ENCODE data around the gene SEMA3F. TPM values are rescaled to one million over a fixed set of nuclear protein-coding genes. Genes with fewer than 3 reads are reported as not detected.

The SEMA3F gene
- total RNA-seq, 4 donors from 2014 or later: 106 to 151 (median 120) TPM

- H3K4me3 ChIP-seq (ENCODE audit: low read depth, poor library complexity, severe bottlenecking): peak overlapping the region; percentile 36
- 6 to 16% methylated on average over 13 of the region's 13 CpGs for WGBS, 2 donors
- DNase-seq (ENCODE audit: low spot score in 2 of 2): no peak
- TF ChIP-seq, protein P1, sequence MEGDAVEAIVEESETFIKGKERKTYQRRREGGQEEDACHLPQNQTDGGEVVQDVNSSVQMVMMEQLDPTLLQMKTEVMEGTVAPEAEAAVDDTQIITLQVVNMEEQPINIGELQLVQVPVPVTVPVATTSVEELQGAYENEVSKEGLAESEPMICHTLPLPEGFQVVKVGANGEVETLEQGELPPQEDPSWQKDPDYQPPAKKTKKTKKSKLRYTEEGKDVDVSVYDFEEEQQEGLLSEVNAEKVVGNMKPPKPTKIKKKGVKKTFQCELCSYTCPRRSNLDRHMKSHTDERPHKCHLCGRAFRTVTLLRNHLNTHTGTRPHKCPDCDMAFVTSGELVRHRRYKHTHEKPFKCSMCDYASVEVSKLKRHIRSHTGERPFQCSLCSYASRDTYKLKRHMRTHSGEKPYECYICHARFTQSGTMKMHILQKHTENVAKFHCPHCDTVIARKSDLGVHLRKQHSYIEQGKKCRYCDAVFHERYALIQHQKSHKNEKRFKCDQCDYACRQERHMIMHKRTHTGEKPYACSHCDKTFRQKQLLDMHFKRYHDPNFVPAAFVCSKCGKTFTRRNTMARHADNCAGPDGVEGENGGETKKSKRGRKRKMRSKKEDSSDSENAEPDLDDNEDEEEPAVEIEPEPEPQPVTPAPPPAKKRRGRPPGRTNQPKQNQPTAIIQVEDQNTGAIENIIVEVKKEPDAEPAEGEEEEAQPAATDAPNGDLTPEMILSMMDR (IDR thresholded peaks at IDR 0.05): no peak
- TF ChIP-seq POLR2A (IDR thresholded peaks at IDR 0.05): no peak
- intact Hi-C loops (cut with DNase I; ENCODE audit: low total_unique reads): no loop called here
Measured at GRCh38 chr3:50155891-50156290, 767 bp downstream of the SEMA3F start.

GRCh38 chr3:50156549-50157493, 1.7 kb downstream of the SEMA3F start:
- intact Hi-C loops (cut with DNase I; ENCODE audit: low total_unique reads): no loop called here
- DNase-seq (ENCODE audit: low spot score in 2 of 2): no peak
- TF ChIP-seq, protein P1 (IDR thresholded peaks at IDR 0.05): no peak
- TF ChIP-seq POLR2A (IDR thresholded peaks at IDR 0.05): no peak
- H3K4me3 ChIP-seq (ENCODE audit: low read depth, poor library complexity, severe bottlenecking): peak overlapping the region; percentile 36
- WGBS, 2 donors: 21 to 23% methylated on average over 19 to 20 of the region's 20 CpGs

- no peak overlapping the region for H3K4me3 ChIP-seq (ENCODE audit: low read depth, poor library complexity, severe bottlenecking)
- DNase-seq (ENCODE audit: low spot score in 2 of 2): peak in 1 of 2 donors; percentile 64
- intact Hi-C loops (cut with DNase I; ENCODE audit: low total_unique reads): no loop called here
- TF ChIP-seq, protein P1 (IDR thresholded peaks at IDR 0.05): no peak
- no peak for TF ChIP-seq POLR2A (IDR thresholded peaks at IDR 0.05)
- WGBS, 2 donors: 52 to 56% methylated on average over 12 of the region's 12 CpGs
Measured at GRCh38 chr3:50157827-50158529, 2.9 kb downstream of the SEMA3F start.

GRCh38 chr3:50158530-50159146, 3.5 kb downstream of the SEMA3F start:
- intact Hi-C loops (cut with DNase I; ENCODE audit: low total_unique reads): no loop called here
- no peak for DNase-seq (ENCODE audit: low spot score in 2 of 2)
- 41 to 52% methylated on average over 10 of the region's 10 CpGs for WGBS, 2 donors
- TF ChIP-seq POLR2A (IDR thresholded peaks at IDR 0.05): no peak
- TF ChIP-seq, protein P1 (IDR thresholded peaks at IDR 0.05): no peak
- no peak overlapping the region for H3K4me3 ChIP-seq (ENCODE audit: low read depth, poor library complexity, severe bottlenecking)

- TF ChIP-seq, protein P1 (IDR thresholded peaks at IDR 0.05): no peak
- TF ChIP-seq POLR2A (IDR thresholded peaks at IDR 0.05): no peak
- no peak for DNase-seq (ENCODE audit: low spot score in 2 of 2)
- 38 to 53% methylated on average over 5 to 7 of the region's 7 CpGs for WGBS, 2 donors
- intact Hi-C loops (cut with DNase I; ENCODE audit: low total_unique reads): no loop called here
- H3K4me3 ChIP-seq (ENCODE audit: low read depth, poor library complexity, severe bottlenecking): no peak overlapping the region
Measured at GRCh38 chr3:50160561-50160983, 5.4 kb downstream of the SEMA3F start.
